Smooth muscle cell (in vitro differentiated cells): ENCODE data around the gene RDH5. TPM values are rescaled to one million over a fixed set of nuclear protein-coding genes. Genes with fewer than 3 reads are reported as not detected.

Experiments used
- DNase-seq: peaks from one replicate; lab custom pipeline; 2025; ENCODE audit not compliant: unreplicated experiment; lab: John Stamatoyannopoulos, UW
- H2AFZ ChIP-seq: fragments of 200-600 bp; sonication (generic); 2 replicates; pipeline ENCODE4 v1.6.0; 2016; ENCODE audit warnings: antibody characterized with exemption, low read depth, mild to moderate bottlenecking
- H3F3A ChIP-seq: fragments of 200-600 bp; sonication (generic); 2 replicates; pipeline ENCODE4 v1.6.0; 2017; ENCODE audit warnings: antibody characterized with exemption, low read depth
- H3K27ac ChIP-seq: fragments of 200-600 bp; sonication (generic); 2 replicates; pipeline ENCODE4 v1.5.1; 2016; ENCODE audit warnings: low read depth, mild to moderate bottlenecking
- H3K27me3 ChIP-seq: fragments of 200-600 bp; sonication (generic); 2 replicates; pipeline ENCODE4 v1.6.1; 2016; ENCODE audit warnings: low read depth, mild to moderate bottlenecking
- H3K36me3 ChIP-seq: fragments of 200-600 bp; sonication (generic); 2 replicates; pipeline ENCODE4 v1.5.1; 2016; ENCODE audit warnings: low read depth
- H3K4me1 ChIP-seq: fragments of 200-600 bp; sonication (generic); 2 replicates; pipeline ENCODE4 v1.5.1; 2016; ENCODE audit warnings: low read depth
- H3K4me2 ChIP-seq: fragments of 200-600 bp; sonication (generic); 2 replicates; pipeline ENCODE4 v1.6.0; 2016; ENCODE audit warnings: mild to moderate bottlenecking
- H3K4me3 ChIP-seq: fragments of 200-600 bp; sonication (generic); 2 replicates; pipeline ENCODE4 v1.5.1; 2016; ENCODE audit warnings: mild to moderate bottlenecking
- H3K79me2 ChIP-seq: fragments of 200-600 bp; sonication (generic); 2 replicates; pipeline ENCODE4 v1.6.0; 2016; ENCODE audit warnings: low read depth, mild to moderate bottlenecking
- H3K9ac ChIP-seq: fragments of 200-600 bp; sonication (generic); 2 replicates; pipeline ENCODE4 v1.6.0; 2016; ENCODE audit warnings: low read depth
- H3K9me3 ChIP-seq: fragments of 200-600 bp; sonication (generic); replicated peaks from 2 replicates; pipeline ENCODE4 v1.5.1; 2016; ENCODE audit warnings: low read depth
- H4K20me1 ChIP-seq: fragments of 200-600 bp; sonication (generic); 2 replicates; pipeline ENCODE4 v1.6.0; 2016; ENCODE audit warnings: low read depth
- WGBS: methylation state at CpG from one replicate; pipeline ENCODE4 v1.1.7; 2016; ENCODE audit warnings: low lambda C conversion rate; 5-methylcytosine and 5-hydroxymethylcytosine counted together
- polyA plus RNA-seq: library from polyadenylated mRNA; unstranded; fragments of >200 nt; fragmentation: Nextera tagmentation; extraction: Ambion mirVana; gene quantifications from 2 replicates; pipeline ENCODE4 v1.2.1, GENCODE V29; 2016
- total RNA-seq: library from RNA; depleted of rRNA; stranded (reverse); fragments of >200 nt; gene quantifications from 2 replicates; pipeline ENCODE4 v1.2.3, GENCODE V29; 2014
- TF ChIP-seq, protein P1 (sequence below): fragments of 200-600 bp; sonication (generic); IDR thresholded peaks from 2 replicates; pipeline ENCODE4 v1.5.1; 2017; ENCODE audit warnings: borderline replicate concordance, mild to moderate bottlenecking, antibody characterized with exemption; ENCODE audit not compliant: insufficient read depth, poor library complexity, severe bottlenecking

The RDH5 gene
- total and polyA plus RNA-seq, 2 experiments from 2014 or later = 3.7 TPM; not detected in 1

DNA sequence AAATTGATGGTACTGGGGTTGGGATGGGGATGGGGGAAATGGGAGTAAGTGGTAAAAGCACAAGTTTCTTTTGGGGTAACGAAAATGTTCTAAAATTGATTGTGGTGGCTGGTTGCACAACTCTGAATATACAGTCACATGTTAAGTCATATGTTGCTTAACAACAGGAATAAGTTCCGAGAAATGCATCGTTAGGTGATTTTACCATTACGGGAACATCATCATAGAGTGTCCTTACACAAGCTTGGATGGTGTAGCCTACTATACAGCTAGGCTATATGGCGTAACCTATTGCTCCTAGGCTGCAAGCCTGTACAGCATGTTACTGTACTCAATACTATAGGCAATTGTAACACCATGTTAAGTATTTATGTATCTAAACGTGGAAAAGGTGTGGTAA lies 43.5 kb upstream of the RDH5 start:
- peaks cover 6% of the 10 kb centered on the region for H3K4me1 ChIP-seq
- no peaks in the 10 kb centered on the region for H3K9me3 ChIP-seq
- H3K27me3 ChIP-seq = peaks cover 5% of the 10 kb centered on the region
- H3K36me3 ChIP-seq = no peaks in the 10 kb centered on the region
- no peak overlapping the region for H3K9ac ChIP-seq
- no peak overlapping the region for H3K4me2 ChIP-seq
- H3K79me2 ChIP-seq = no peaks in the 10 kb centered on the region
- 87% methylated on average over 6 of the region's 6 CpGs for WGBS
- H3K4me3 ChIP-seq = no peak overlapping the region
- no peak overlapping the region for H2AFZ ChIP-seq
- DNase-seq = no peak
- H3K27ac ChIP-seq = no peak overlapping the region
- TF ChIP-seq, protein P1, sequence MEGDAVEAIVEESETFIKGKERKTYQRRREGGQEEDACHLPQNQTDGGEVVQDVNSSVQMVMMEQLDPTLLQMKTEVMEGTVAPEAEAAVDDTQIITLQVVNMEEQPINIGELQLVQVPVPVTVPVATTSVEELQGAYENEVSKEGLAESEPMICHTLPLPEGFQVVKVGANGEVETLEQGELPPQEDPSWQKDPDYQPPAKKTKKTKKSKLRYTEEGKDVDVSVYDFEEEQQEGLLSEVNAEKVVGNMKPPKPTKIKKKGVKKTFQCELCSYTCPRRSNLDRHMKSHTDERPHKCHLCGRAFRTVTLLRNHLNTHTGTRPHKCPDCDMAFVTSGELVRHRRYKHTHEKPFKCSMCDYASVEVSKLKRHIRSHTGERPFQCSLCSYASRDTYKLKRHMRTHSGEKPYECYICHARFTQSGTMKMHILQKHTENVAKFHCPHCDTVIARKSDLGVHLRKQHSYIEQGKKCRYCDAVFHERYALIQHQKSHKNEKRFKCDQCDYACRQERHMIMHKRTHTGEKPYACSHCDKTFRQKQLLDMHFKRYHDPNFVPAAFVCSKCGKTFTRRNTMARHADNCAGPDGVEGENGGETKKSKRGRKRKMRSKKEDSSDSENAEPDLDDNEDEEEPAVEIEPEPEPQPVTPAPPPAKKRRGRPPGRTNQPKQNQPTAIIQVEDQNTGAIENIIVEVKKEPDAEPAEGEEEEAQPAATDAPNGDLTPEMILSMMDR = no peak
- no peaks in the 10 kb centered on the region for H3F3A ChIP-seq
- no peaks in the 10 kb centered on the region for H4K20me1 ChIP-seq

DNA sequence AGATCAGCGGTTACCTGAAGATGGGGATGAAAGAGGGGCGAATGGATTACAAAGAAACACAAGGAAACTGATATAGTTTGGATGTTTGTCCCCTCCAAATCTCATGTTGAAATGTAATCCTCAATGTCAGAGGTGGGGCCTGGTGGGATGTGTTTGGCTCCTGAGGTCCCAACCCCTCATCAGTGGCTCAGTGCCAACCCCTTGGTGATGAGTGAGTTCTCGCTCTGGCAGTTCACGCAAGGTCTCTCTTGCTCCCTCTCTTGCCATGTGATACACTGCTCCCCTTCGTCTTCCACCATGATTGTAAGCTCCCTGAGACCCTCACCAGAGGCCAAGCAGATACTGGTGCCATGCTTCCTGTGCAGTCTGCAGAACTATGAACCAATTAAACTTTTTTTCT lies 40.5 kb upstream of the RDH5 start:
- Histone ChIP-seq H3F3A (no peaks in the 10 kb centered on the region), H2AFZ (no peak overlapping the region), H3K79me2 (no peaks in the 10 kb centered on the region), H3K27ac (no peak overlapping the region), H3K4me2 (no peak overlapping the region), H3K27me3 (peaks cover 2% of the 10 kb centered on the region), H3K36me3 (no peaks in the 10 kb centered on the region), H3K9me3 (no peaks in the 10 kb centered on the region), H3K4me1 (peaks cover 10% of the 10 kb centered on the region), H3K4me3 (no peak overlapping the region), H4K20me1 (no peaks in the 10 kb centered on the region), H3K9ac (no peak overlapping the region)
- WGBS = 94% methylated on average over 5 of the region's 5 CpGs
- TF ChIP-seq, protein P1 = no peak
- no peak for DNase-seq

DNA sequence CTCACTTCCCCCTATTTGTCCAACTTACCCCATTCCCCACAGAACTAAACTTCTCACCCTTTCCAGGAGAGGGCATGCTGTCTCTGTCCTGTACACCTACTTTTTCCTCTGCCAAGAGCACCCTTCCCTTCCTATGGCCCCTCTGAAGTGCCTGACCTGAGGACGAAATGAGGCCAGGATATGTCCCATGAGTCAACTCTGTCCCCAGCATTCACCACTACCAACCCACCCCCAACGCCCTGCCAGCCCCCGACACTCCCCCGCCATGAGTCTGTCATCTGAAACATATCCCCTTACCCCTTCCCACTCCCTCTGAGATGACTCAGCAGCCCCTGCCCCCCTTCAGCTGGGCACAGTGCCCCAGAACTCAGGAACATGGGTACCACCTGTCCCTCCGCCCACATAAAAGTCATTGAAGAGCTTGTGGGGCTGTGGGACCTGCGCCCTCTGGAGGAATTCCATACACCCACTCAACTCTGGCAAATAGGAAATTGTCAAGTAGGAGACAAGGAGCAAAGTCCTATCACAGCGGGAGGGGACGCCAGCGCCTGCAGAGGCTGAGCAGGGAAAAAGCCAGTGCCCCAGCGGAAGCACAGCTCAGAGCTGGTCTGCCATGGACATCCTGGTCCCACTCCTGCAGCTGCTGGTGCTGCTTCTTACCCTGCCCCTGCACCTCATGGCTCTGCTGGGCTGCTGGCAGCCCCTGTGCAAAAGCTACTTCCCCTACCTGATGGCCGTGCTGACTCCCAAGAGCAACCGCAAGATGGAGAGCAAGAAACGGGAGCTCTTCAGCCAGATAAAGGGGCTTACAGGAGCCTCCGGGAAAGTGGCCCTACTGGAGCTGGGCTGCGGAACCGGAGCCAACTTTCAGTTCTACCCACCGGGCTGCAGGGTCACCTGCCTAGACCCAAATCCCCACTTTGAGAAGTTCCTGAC lies 38.8 kb upstream of the RDH5 start:
- Histone ChIP-seq H3K4me2 (peak overlapping the region; percentile 51), H4K20me1 (no peaks in the 10 kb centered on the region), H3K4me1 (peaks cover 10% of the 10 kb centered on the region), H2AFZ (no peak overlapping the region), H3F3A (no peaks in the 10 kb centered on the region), H3K79me2 (no peaks in the 10 kb centered on the region), H3K27me3 (no peaks in the 10 kb centered on the region), H3K9ac (no peak overlapping the region), H3K36me3 (no peaks in the 10 kb centered on the region), H3K27ac (no peak overlapping the region), H3K9me3 (no peaks in the 10 kb centered on the region), H3K4me3 (peak overlapping the region; percentile 40)
- TF ChIP-seq, protein P1 = peak; percentile 12
- no peak for DNase-seq
- 34% methylated on average over 16 of the region's 17 CpGs for WGBS
